ENCODE results near the gene ADPRHL1. TPM values are rescaled to one million over a fixed set of nuclear protein-coding genes. Genes with fewer than 3 reads are reported as not detected.
"Not testable (repeated sequence)": the region's sequence is repeated elsewhere in the genome, so short reads cannot be mapped to it uniquely, and the experiment has no call there.

The ADPRHL1 gene
- total and polyA plus RNA-seq, 7 donors, result 186 to 776 (median 294) TPM

DNA sequence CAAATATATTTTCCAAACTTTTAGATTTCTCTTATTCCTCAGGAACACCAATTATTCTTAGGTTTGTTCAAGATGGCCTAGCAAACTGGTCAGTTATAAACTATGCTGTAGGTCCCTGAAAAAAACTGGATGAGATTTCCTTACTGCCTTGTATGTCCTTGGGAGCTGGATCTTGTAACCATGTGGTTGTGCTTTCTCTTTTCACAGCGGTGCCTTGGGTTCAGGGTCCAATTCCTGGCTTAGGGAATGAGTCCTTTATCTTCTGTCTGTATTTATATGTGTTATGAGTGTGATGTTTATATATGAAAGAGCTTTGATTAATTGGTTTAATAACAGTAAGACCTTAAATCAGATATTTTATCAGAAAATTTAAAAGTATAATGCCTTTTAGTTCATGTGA, 65.9 kb downstream of the ADPRHL1 start:
- intact Hi-C loops (cut with DNase I), result no loop called here
- WGBS, 3 donors, result 95% methylated on average over 1 of the region's 1 CpG
- no peak for ATAC-seq

DNA sequence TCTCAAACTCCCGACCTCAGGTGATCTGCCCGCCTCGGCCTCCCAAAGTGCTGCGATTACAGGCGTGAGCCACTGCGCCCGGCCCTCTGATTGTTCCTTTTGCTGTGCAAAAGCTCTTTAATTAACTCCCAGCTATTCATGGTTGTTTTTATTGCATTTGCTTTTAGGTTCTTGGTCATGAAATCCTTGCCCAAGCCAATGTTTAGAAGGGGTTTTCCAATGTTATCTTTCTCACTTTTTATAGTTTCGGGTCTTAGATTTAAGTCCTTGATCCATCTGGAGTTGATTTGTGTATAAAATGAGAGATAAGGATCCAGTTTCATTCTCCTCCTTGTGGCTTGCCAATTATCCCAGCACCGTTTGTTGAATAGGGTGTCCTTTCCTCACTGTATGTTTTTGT, 70.2 kb downstream of the ADPRHL1 start:
- intact Hi-C loops (cut with DNase I), result no loop called here
- Histone ChIP-seq H3K4me1 (no peaks in the 10 kb centered on the region), H3K4me3 (no peak overlapping the region), H3K36me3 (ENCODE audit: insufficient read depth in 1 of 2, low read depth in 1 of 2) (no peaks in the 10 kb centered on the region), H3K27me3 (ENCODE audit: insufficient read depth in 3 of 3, low read length in 2 of 3) (no peaks in the 10 kb centered on the region), H3K9me3 (no peaks in the 10 kb centered on the region), H3K27ac (no peak overlapping the region)
- no peak for ATAC-seq
- WGBS, 3 donors, result 91 to 94% (median 93%) methylated on average over 9 of the region's 9 CpGs
- TF ChIP-seq, protein P1, sequence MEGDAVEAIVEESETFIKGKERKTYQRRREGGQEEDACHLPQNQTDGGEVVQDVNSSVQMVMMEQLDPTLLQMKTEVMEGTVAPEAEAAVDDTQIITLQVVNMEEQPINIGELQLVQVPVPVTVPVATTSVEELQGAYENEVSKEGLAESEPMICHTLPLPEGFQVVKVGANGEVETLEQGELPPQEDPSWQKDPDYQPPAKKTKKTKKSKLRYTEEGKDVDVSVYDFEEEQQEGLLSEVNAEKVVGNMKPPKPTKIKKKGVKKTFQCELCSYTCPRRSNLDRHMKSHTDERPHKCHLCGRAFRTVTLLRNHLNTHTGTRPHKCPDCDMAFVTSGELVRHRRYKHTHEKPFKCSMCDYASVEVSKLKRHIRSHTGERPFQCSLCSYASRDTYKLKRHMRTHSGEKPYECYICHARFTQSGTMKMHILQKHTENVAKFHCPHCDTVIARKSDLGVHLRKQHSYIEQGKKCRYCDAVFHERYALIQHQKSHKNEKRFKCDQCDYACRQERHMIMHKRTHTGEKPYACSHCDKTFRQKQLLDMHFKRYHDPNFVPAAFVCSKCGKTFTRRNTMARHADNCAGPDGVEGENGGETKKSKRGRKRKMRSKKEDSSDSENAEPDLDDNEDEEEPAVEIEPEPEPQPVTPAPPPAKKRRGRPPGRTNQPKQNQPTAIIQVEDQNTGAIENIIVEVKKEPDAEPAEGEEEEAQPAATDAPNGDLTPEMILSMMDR (IDR thresholded peaks at IDR 0.05), result no peak
- no peak for DNase-seq

More for the DNA sequence above, 65.9 kb downstream of the ADPRHL1 start:
- Histone ChIP-seq H3K4me1 (no peaks in the 10 kb centered on the region), H3K27me3 (ENCODE audit: insufficient read depth in 3 of 3, low read length in 2 of 3) (no peaks in the 10 kb centered on the region), H3K36me3 (ENCODE audit: insufficient read depth in 1 of 2, low read depth in 1 of 2) (no peaks in the 10 kb centered on the region), H3K27ac (no peak overlapping the region), H3K9me3 (no peaks in the 10 kb centered on the region), H3K4me3 (no peak overlapping the region)
- no peak for DNase-seq
- TF ChIP-seq, protein P1 (IDR thresholded peaks at IDR 0.05), result no peak

DNA sequence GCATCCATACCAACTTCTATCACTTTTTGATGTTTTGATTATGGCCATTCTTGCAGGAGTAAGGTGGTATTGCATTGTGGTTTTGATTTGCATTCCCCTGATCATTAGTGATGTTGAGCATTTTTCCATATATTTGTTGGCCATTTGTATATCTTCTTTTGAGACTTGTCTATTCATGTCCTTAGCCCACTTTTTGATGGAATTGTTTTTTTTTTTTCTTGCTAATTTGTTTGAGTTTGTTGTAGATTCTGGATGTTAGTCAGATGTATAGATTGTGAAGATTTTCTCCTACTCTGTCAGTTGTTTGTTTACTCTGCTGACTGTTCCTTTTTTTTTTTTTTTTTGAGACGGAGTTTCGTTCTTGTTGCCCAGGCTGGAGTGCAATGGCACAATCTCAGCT, 70.7 kb downstream of the ADPRHL1 start:
- H3K4me1 ChIP-seq; H3K9me3 ChIP-seq; intact Hi-C loops (cut with DNase I); DNase-seq; H3K27ac ChIP-seq; ATAC-seq; H3K4me3 ChIP-seq; H3K36me3 ChIP-seq (ENCODE audit: insufficient read depth in 1 of 2, low read depth in 1 of 2); H3K27me3 ChIP-seq (ENCODE audit: insufficient read depth in 3 of 3, low read length in 2 of 3): not testable (repeated sequence)
- 100% methylated on average over 1 to 2 of the region's 2 CpGs; no CpG with 5 or more reads in 1 of the 3 donors for WGBS, 3 donors

DNA sequence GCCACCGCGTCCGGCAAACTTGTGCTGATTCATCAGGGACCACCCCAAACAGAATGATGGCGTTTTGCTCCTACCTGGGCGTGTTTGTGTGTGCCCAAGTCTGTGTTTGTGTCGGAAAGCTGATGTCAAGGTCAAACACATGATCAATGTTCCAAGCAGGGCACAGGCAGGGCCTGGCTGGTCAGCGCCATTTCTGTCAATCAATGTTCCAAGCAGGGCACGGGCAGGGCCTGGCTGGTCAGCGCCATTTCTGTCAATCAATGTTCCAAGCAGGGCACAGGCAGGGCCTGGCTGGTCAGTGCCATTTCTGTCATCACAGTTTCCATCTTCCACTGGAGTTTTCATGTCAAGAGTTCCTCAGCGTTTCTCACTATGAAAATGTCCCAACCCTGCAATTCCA, 74.5 kb downstream of the ADPRHL1 start:
- H3K4me1 ChIP-seq, result no peaks in the 10 kb centered on the region

DNA sequence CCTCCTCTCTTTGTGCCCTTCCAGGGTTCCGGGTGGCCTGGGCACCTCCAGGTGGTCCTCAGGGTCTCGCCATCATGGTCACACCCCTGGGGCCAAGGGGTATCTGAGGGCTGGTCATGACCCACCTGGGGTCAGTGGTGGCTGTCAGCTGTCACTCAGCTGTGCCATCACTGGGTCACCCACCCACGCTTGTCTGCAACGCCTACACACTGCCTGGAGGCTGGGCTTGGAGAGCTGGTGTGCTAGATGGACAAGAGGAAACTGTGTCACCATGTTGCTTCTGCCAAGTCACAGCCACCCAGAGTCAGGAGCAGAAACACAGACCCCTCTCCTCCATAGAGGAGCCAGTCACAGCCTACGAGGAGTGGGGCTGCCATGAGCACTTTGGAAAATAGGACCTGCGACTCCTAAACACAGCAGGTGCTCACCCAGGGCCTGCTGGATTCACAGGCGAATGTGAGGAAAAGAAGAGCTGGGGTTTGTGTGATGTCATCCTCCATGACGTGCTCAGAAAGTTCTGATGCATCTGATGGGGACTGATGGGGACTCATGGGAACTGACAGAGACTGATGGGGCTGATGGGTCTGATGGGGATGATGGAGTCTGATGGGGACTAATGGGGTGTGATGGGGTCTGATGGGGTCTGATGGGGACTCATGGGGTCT, 78.6 kb downstream of the ADPRHL1 start:
- ATAC-seq, result peak in 2 of 4 donors; percentile 21 to 26
- H3K9me3 ChIP-seq, result no peaks in the 10 kb centered on the region
- H3K4me3 ChIP-seq, result no peak overlapping the region

More for the DNA sequence above, 74.5 kb downstream of the ADPRHL1 start:
- no peak overlapping the region for H3K4me3 ChIP-seq
- no peaks in the 10 kb centered on the region for H3K9me3 ChIP-seq
- no peaks in the 10 kb centered on the region for H3K36me3 ChIP-seq (ENCODE audit: insufficient read depth in 1 of 2, low read depth in 1 of 2)
- ATAC-seq, result peak in 2 of 4 donors; percentile 53 to 70
- TF ChIP-seq, protein P1 (IDR thresholded peaks at IDR 0.05), result no peak
- no peak overlapping the region for H3K27ac ChIP-seq
- intact Hi-C loops (cut with DNase I), result no loop called here
- 88 to 89% (median 88%) methylated on average over 10 of the region's 10 CpGs for WGBS, 3 donors
- no peak for DNase-seq
- no peaks in the 10 kb centered on the region for H3K27me3 ChIP-seq (ENCODE audit: insufficient read depth in 3 of 3, low read length in 2 of 3)

More for the DNA sequence above, 78.6 kb downstream of the ADPRHL1 start:
- no peaks in the 10 kb centered on the region for H3K36me3 ChIP-seq (ENCODE audit: insufficient read depth in 1 of 2, low read depth in 1 of 2)
- intact Hi-C loops (cut with DNase I), result loop anchor here in 1 of 2 donors (1.0 kb wide), 1 partner anchor 97 kb away; no protein-coding TSS in a partner anchor
- no peaks in the 10 kb centered on the region for H3K27me3 ChIP-seq (ENCODE audit: insufficient read depth in 3 of 3, low read length in 2 of 3)
- no peak overlapping the region for H3K27ac ChIP-seq
- TF ChIP-seq, protein P1 (IDR thresholded peaks at IDR 0.05), result no peak
- no peak for DNase-seq
- WGBS, 3 donors, result 62 to 74% (median 64%) methylated on average over 8 of the region's 8 CpGs
- H3K4me1 ChIP-seq, result no peaks in the 10 kb centered on the region

Data from psoas muscle (tissue), 8 donors.